Measurements from ENCODE around the gene DMAC2.
"Not testable (repeated sequence)": the region's sequence is repeated elsewhere in the genome, so short reads cannot be mapped to it uniquely, and the experiment has no call there.

Gene DMAC2

DNA sequence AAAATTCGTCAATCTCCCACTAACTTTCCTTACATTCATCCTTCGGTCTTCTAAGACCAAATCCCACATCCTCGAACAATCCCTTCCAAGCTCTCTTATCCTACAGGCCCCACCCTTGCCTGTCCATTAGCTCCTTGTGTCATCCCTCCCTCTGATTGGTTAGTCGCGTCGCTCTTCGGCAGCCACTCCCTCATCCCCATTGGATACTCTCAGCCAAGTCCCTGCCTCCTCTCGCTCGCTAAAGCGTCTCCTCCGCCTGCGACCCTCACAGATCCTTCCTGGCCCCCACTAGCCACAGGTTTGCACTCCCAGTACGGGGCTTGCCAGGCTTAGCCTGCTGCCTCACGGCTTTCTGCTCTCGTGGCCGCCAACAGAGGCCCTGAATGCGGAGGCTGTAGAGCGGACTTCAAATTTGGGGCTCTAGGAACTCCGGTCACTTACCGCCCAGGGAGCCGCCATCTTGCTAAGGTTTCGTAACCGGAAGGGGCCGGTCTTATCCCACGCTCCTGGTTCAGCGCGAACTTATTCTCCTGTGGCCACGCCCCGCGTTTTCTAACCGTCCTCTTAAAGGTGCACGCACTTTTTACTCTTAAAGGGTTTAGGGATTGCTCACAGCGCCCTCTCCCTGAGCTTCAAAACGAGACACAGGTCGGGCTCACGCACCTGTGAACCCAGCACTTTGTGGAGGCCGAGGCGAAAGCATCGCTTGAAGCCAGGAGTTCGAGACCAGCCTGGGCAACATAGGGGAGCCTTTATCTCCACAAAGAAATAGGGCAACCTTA lies at the start of gene DMAC2:
Gene DMAC2, minus strand, starts transcription at position 472 of the 782 bp plus-strand sequence. Its CDS starts 13 bp downstream, at position 459.
- peak; percentile 90 for DNase-seq (ENCODE audit: low read depth)

DNA sequence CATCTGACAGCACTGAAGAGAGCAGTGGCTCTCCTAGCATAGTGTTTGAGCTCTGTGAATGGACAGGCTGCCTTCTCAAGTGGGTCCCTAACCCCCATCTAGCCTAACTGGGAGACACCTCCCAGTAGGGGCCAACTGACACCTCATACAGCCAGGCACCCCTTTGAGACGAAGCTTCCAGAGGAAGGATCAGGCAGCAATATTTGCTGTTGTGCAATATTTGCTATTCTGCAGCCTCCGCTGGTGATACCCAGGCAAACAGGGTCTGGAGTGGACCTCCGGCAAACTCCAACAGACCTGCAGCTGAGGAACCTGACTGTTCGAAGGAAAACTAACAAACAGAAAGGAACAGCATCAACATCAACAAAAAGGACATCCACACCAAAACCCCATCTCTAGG lies 47.2 kb upstream of the DMAC2 start:
- DNase-seq (ENCODE audit: low read depth), result not testable (repeated sequence)

DNA sequence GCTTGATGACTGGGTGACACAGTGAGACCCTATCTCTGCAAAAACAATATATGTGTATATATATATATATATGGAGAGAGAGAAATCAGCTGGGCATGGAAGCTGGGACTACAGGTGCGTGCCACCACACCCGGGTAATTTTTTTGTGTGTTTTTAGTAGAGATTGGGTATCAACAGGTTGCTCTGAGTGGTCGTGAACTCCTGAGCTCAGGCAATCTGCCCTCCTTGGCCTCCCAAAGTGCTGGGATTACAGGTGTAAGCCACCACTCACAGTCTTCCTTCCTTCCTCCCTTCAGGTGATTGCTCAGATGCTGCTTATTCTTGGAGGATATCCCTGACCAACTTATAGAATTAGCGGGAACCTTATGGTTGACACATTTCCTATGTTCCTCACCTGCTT lies 45.1 kb upstream of the DMAC2 start:
- DNase-seq (ENCODE audit: low read depth), result no peak

DNA sequence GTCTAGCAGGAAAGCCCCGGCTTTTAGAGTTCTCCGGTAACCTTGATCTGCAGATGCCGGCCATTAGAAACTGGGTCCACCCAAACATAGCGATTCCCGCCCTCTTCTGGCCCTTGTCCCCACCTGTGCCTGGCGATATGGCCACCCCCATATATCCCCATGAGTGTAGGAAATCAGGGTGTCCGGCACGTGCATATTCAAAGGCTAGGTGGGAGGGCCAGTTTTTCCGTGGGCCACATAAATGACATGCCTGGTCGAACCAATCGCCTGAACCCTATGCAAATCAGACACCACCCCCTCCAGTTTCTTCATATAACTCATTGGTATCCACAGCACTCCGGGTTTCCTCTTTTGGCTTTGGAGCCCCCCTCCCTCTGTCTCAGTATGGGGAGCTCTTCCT lies 40.6 kb upstream of the DMAC2 start:
- DNase-seq (ENCODE audit: low read depth), result no peak

DNA sequence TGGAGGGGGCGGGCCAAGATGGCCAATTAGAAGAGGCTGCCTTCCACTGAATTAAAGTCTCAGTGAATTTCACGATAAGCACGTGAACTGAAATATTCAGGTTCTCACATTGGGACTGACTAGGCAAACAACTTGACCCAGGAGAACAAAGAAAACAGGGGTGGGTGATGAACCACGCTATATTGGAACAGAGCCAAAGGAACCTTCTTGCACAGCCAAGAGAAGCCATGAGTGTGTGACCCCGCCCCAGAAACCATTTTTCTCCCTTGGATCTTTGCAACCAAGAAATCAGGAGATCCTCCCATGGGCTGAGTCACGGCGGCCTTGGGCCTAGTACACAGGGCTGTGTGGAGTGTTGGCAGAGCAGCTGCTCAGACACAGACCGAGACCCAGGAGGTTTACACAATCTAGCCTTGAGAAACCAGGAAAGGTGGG lies 40.1 kb upstream of the DMAC2 start:
- no peak for DNase-seq (ENCODE audit: low read depth)

GRCh38 chr19:41478875-41479756 lies 39.4 kb upstream of the DMAC2 start:
- no peak for DNase-seq (ENCODE audit: low read depth)

DNA sequence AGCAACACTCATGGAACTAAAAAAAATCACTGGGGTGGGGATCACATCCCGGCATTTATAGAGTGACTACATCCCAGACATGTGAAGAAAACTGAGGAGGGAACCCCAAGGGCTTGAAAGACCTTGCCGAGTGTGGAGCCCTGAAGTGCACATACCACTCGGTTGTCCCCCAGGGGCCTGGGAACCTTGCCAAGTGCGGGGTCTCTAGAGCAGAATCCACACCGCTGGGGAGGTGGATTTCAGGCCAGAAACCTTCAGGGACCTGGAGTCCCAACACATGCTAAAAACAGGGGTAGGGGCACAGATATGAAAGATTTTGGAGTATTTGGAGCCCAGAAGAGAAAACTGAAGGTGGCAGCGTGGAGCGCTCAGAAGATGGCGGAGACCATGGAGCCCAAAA lies 38.5 kb upstream of the DMAC2 start:
- no peak for DNase-seq (ENCODE audit: low read depth)

- no peak for DNase-seq (ENCODE audit: low read depth)
Observed at GRCh38 chr19:41476583-41476982, 36.9 kb upstream of the DMAC2 start.

DNA sequence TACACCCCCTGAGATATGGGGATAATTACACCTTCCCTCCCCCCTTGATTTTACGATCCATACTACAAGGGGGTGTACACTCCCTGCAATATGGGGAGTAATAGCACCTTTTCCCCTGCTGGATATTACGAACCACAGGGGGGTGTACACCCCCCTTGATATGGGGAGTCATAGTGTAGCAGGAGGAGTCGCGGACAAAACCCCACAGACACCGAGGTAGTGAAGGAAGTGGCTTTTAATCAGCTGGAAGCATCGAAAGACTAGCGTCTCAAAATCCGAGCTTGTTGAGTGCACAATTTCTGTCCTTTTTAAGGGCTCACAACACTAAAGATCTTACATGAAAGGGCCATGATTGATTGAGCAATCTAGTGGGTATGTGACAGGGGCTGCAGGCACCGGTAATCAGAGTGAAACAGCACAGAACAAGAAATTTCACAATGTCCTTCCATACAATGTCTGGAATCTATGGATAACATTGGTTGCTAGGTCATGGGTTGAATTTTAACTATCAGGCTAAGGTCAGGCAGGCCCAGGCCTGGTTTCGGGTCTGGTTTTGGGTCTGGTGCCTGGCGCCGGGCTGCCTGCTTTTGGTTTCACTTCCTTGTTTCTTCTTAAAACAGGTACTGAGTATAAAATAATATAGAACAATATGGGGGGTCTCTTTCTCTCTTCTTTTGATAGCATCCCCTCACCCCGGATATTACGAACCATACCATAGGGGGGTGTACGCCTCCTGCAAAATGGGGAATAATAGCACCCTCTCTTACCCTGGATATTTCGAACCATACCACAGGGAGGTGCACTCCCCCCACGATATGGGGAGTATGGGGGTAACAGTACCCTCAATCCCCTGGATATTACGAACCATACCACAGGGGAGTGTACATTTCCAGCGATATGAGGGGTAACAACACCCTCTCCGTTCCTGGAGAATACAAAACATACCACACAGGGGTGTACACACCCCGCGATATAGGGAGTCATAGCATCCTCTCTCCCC lies 23.8 kb upstream of the DMAC2 start:
- not testable (repeated sequence) for DNase-seq (ENCODE audit: low read depth)

GRCh38 chr19:41462497-41462896 lies 22.8 kb upstream of the DMAC2 start:
- DNase-seq (ENCODE audit: low read depth), result no peak

DNA sequence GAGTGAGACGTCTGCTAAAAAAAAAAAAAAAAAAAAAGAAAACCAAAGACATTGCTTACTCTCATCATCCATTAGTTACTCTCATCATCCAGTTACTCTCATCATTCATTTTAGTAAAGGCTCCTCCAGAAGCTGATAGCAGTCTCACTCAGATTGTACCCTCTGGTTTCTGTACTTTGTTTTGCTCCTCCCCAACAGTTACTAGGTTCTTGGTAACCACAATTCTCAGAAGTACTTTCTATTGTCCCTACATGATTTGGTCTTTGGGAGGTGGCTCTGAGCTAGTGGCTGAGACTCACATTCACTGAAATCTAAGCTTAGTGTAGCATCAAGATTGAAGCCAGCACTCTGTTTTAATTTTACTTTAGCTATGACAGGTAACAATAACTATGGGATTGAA lies 17.5 kb upstream of the DMAC2 start:
- no peak for DNase-seq (ENCODE audit: low read depth)

DNA sequence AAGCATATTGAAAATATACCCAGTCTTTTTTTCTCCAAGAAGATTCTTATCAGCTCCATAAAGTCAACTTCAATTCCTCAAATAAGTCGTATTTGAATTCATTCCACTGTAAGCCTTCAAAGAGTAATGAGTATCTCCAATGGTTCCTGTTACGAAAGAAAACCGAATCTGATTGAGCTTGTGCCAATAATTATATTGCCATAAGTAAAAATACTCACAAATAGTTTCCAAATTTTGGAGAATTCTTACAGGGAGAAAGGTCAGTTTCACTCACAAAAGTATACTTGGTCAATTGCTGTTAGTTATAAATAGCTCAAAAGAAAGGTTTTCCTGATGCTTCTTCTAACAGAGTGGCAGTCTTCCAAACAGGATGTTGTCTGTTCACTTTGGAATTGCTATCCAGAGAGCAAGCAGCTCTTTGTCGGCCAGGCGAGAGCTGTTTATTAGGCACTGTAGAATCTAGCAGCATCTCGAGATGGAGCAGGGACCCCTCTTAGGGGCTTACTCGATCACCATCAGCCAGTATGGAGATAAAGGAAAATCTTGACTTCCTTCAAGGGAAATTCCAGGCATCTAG lies 16.7 kb upstream of the DMAC2 start:
- DNase-seq (ENCODE audit: low read depth), result no peak

GRCh38 chr19:41455936-41456335 lies 16.2 kb upstream of the DMAC2 start:
- no peak for DNase-seq (ENCODE audit: low read depth)

DNA sequence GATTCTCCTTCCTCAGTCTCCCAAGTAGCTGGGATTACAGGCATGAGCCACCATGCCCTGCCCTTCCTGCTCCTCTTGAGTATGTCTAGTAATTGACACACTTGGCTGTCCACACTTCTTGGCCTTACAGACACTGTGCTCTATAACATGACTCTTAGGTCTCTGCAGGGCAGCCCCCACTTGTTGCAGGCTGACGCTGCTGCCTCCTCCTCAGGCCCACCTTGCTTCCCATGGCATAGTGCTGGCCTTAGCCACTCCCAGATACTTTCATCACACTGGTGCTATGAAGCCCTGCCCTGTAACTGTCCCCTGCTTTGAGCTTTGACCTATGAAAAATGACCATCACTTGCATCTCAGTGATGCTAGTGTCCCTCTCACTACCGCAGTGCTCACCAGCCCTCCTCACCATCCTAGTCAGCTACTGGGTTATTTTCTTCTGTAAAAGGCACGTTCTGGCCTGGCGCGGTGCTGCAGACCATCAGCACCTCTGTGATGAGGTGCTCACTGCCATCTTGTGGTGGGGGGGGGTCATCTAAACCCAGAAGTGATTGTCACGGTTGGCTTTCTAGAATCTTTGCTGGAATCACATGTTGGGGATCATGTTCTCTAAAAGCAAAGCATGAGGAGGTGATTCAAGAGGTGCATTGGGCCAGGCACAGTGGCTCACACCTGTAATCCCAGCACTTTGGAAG lies 13.0 kb upstream of the DMAC2 start:
- no peak for DNase-seq (ENCODE audit: low read depth)

- no peak for DNase-seq (ENCODE audit: low read depth)
Observed at GRCh38 chr19:41449865-41450178, 10.1 kb upstream of the DMAC2 start.

DNA sequence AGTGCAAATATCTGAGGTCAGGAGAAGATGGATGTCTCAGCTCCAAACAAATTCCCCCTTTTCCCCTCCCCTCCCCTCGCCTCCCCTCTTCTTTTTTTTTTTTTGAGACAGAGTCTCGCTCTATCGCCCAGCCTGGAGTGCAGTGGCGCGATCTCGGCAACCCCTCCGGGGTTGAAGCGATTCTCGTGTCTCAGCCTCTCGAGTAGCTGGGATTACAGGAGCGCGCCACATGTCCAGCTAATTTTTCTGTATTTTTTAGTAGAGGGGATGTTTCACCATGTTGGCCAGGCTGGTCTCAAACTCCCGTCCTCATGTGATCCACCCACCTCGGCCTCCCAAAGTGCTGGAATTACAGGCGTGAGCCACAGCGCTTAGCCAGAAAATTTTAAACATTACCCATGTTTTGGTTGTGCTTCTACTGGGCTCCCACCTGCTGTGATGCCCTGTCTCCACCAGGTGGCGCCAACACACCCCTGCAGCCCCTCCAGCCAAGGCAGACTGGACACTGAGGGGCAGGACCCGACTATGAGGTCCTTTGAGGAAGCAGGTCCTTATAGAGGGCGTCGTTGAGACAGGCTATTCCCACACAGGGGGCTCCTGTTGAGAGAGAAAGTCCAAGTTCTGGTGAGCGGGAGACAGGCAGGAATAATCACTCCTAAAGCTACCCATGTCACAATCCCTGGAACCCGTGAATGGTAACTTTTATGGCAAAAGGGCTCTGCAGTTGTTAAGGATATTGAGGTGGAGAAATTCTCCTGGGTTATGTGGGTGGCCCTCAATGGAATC lies 9.6 kb upstream of the DMAC2 start:
- peak; percentile 72 for DNase-seq (ENCODE audit: low read depth)

GRCh38 chr19:41447732-41448332 lies 8.1 kb upstream of the DMAC2 start:
- no peak for DNase-seq (ENCODE audit: low read depth)

DNA sequence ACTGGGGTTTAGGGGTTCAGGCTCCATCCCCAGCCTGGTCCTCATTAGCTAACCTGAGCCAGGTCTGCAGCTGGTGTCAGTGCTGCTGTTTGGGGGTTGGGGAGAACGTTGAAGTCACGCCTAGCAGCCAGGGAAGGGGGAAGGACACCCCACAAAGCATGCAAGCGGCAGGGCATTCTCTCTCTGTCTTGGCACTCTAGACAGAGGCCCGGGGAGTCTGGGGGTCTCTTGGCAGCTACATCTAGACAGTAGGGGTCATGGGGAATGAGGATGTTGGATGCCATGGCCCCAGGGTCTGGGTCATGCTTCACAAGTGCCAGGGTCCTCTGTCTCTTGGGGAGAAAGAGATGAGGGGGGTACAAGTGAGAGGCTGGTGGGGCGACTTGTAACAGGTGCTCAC lies 5.9 kb upstream of the DMAC2 start:
- DNase-seq (ENCODE audit: low read depth), result no peak

DNA sequence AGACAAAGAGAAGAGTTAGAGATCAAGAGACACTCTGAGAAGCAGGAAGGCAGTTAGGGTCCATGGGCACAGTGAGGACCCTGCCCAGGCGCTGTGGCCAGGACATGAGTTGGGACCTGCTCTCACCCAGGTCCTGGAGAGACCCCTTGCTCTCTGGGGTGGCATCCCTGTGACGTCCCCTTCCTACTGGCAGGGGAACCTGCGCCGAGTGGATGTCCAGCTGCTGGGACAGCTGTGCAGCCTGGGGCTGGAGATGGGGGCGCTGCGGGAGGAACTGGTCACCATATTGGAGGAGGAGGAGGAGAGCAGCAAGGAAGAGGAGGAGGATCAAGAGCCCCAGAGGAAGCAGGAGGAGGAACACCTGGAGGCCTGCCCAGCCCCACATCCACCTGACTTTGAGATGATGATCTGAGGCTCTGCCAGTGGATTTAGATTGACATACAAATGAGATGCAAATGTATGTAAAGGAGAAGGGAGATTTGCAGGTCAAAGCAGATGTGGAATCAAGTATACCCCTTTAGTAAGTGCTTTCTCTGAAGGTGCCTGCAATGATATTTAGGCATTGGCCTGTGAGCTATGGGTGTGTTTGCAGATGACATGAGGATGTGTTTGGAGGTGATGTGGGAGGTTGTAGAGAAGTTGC lies 4.2 kb upstream of the DMAC2 start:
- DNase-seq (ENCODE audit: low read depth), result no peak
